Measurements from ENCODE around the gene PRSS3.
"Not testable (repeated sequence)": the region's sequence is repeated elsewhere in the genome, so short reads cannot be mapped to it uniquely, and the experiment has no call there.

PRSS3 gene

GRCh38 chr9:33786681-33787080 lies 8.7 kb upstream of the PRSS3 start:
- DNase-seq (ENCODE audit: low spot score), result no peak

- DNase-seq (ENCODE audit: low spot score), result no peak
Measured at GRCh38 chr9:33787839-33788238, 7.5 kb upstream of the PRSS3 start.

- DNase-seq (ENCODE audit: low spot score), result not testable (repeated sequence)
Measured at GRCh38 chr9:33789429-33789828, 5.9 kb upstream of the PRSS3 start.

DNA sequence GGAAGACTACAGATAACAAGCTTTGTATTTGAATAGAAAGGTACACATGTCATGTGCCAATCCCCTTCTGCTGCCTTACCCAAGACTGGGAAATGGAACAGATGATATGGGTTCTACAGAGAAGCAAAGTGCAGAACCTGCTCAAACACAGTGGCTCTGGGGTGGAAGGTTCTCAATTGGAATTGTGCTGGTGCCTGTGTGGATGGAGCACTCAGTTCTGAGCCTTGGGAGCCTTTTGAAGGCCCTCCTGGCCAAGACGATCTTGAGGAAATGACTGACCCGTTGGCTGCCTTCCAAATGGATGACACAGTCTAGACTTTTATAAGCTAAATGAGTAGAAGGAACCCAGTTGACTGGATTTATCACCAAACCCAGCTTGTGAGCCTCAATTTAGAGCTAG lies 4.2 kb upstream of the PRSS3 start:
- DNase-seq (ENCODE audit: low spot score), result no peak

DNA sequence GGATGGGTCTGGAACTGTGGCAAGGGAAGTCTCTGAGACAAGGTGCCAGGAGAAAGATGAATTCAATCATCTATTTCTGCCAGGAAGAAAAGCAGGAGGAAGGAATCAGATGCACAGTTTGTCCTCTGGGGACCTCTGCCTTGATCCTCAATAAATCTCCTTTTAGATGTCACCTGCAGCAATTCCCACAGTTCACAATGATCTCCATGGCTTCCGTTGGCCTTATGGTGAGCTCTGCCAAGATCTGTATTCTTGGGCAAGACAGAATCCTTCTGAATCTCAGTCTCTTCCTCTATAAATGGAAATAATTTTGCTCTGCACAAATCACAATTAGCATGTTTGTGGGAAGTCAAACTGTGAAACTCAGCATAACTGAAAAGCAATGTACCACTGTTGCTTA lies 1.9 kb upstream of the PRSS3 start:
- DNase-seq (ENCODE audit: low spot score), result not testable (repeated sequence)

DNA sequence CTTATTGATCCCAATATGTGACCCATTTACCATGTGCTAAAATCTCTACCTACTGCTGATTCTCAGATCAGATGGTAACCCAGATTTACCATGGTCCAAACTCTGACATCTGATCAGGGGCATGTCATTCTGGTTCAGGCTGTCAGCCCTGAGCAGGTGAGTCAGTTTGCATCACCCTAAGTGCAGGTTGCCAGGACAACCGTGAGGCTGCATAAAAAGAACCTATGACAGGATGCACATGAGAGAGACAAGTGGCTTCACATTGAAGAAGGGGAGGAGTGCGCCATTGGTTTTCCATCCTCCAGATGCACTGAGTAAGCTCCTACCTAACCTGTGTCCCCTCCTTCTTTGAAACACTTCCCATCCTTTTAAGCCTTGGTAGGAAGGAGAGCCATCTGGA lies 801 bp upstream of the PRSS3 start:
- no peak for DNase-seq (ENCODE audit: low spot score)

GRCh38 chr9:33795819-33796218 lies 458 bp downstream of the PRSS3 start:
- no peak for DNase-seq (ENCODE audit: low spot score)

DNA sequence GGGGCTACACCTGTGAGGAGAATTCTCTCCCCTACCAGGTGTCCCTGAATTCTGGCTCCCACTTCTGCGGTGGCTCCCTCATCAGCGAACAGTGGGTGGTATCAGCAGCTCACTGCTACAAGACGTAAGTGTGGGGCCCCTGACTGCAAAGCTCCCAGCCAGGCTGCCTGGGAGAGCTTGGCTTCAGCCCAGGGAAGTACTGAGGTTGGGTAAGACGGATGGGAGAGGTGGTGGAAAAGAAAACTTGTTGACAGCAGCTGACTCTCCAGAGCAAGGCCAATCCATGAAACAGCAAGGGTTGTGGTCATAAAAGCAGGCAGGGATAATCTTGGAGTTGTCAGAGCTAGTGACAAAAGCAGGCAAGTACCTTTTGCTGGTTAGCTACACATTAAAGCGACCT lies 1.3 kb downstream of the PRSS3 start:
- not testable (repeated sequence) for DNase-seq (ENCODE audit: low spot score)

DNA sequence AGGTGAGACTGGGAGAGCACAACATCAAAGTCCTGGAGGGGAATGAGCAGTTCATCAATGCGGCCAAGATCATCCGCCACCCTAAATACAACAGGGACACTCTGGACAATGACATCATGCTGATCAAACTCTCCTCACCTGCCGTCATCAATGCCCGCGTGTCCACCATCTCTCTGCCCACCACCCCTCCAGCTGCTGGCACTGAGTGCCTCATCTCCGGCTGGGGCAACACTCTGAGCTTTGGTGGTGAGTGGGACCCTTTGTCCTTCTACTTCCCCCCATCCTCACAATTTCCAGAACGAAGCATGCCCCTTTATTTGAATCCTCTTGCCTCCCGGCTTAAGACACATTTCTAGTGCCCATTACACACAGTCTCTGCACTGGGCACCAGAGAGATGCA lies 2.5 kb downstream of the PRSS3 start:
- DNase-seq (ENCODE audit: low spot score), result no peak

DNA sequence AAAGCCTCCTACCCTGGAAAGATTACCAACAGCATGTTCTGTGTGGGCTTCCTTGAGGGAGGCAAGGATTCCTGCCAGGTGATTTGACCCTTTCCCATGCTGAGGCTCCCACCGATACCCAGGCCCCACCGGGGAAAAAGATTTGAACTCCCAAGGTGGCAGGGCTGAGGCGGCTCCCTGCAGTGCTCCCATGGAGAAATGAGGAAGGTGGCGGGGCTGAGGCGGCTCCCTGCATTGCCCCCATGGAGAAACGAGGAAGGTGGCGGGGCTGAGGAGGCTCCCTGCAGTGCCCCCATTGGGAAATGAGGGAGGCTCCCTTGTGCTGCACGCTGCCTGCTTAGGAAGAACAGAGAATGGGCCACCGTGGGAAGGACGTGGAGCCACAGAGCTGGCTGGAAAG lies 3.2 kb downstream of the PRSS3 start:
- DNase-seq (ENCODE audit: low spot score), result no peak

- no peak for DNase-seq (ENCODE audit: low spot score)
Measured at GRCh38 chr9:33799928-33800704, 4.8 kb downstream of the PRSS3 start.

GRCh38 chr9:33800886-33801285 lies 5.5 kb downstream of the PRSS3 start:
- no peak for DNase-seq (ENCODE audit: low spot score)

DNA sequence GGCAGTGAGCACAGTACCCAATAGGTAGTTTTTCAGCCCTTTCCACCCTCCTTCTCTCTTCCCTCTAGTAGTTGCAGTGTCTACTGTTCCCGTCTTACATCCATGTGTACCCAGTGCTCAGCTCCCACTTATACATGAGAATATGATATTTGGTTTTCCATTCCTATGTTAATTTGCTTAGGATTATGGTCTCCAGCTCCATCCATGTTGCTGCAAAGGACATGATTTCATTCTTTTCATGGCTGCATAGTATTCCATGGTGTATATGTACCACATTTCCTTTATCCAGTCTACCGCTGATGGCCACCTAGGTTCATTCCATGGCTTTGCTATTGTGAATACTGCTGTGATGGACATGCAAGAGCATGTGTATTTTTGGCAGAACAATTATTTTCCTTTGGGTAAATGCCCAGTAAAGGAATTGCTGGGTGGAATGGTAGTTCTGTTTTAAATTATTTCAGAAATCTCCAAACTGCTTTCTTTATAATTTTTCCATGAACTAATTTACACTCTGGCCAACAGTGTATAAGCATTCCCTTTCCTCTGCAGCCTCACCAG lies 6.7 kb downstream of the PRSS3 start:
- not testable (repeated sequence) for DNase-seq (ENCODE audit: low spot score)

GRCh38 chr9:33804196-33804595 lies 8.8 kb downstream of the PRSS3 start:
- DNase-seq (ENCODE audit: low spot score), result not testable (repeated sequence)

- not testable (repeated sequence) for DNase-seq (ENCODE audit: low spot score)
Measured at GRCh38 chr9:33807156-33807555, 11.8 kb downstream of the PRSS3 start.

- DNase-seq (ENCODE audit: low spot score), result not testable (repeated sequence)
Measured at GRCh38 chr9:33808979-33809322, 13.6 kb downstream of the PRSS3 start.

- DNase-seq (ENCODE audit: low spot score), result no peak
Measured at GRCh38 chr9:33809506-33809905, 14.1 kb downstream of the PRSS3 start.

GRCh38 chr9:33813712-33814641 lies 18.6 kb downstream of the PRSS3 start:
- DNase-seq (ENCODE audit: low spot score), result peak; percentile 43

DNA sequence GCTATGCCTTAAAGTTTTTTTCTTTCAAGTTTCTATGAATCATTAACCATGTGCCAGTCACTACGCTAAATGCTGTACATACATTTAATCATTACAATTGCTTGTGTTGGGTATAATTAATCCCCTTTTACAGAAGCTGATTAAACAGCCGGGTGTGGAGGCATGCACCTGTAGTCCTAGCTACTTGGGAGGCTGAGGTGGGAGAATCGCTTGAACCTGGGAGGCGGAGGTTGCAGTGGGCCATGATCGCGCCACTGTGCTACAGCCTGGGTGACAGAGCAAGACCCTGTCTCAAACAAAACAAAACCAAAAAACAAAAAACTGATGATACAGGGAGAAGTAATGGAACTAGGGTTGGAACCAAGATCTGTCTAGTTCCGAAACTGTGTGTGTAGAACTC lies 20.4 kb downstream of the PRSS3 start:
- DNase-seq (ENCODE audit: low spot score), result no peak

DNA sequence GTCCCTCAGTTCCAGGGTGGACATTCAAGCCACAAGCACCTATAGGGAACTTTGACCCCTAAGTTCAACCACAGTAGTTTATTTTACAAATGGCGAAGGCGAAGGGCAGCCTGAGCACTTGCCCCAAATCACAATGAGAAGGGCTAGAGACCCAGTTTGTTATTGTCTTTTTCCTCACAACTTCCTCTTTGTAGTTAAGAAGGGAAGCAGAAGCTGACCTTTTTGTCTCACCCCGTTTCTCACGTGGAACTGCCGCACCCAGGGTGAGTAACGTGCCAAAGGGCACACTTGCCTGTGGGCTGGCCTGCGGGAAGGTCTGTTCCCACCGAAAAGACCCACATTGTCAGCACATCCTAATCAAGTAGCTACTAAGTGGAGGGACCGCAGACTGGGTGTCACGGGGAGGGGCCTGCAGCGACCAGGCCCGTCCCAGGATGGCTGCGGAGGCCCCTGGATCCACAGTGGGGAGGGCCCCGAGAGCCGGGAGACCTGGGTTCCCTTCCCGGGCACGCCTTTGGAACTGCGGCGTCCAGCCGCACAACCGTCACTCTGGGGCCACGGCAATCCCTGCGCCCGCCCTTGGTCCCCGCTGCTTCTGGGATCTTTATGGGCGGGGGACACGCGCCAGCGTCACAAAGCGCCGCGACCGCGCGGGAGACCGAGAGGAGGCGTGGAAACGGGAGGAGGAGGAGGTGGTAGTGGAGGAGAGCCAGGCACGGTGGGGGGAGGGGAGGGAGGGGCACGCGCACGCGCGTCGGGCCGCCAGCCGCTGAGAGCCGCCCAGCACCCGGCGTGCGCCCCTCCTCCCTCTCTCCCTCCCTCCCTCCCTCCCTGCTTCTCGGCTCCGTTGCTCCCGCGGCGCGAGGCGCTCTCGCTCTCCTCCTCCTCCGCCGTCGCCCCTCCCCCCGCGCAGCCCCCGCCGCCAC lies 21.2 kb downstream of the PRSS3 start, which contains the start of gene UBE2R2:
TSS of gene UBE2R2 (plus strand) at position 834 of the 926 bp plus-strand sequence. CDS start 598 bp downstream, outside the sequence.
- DNase-seq (ENCODE audit: low spot score), result peak; percentile 99

DNA sequence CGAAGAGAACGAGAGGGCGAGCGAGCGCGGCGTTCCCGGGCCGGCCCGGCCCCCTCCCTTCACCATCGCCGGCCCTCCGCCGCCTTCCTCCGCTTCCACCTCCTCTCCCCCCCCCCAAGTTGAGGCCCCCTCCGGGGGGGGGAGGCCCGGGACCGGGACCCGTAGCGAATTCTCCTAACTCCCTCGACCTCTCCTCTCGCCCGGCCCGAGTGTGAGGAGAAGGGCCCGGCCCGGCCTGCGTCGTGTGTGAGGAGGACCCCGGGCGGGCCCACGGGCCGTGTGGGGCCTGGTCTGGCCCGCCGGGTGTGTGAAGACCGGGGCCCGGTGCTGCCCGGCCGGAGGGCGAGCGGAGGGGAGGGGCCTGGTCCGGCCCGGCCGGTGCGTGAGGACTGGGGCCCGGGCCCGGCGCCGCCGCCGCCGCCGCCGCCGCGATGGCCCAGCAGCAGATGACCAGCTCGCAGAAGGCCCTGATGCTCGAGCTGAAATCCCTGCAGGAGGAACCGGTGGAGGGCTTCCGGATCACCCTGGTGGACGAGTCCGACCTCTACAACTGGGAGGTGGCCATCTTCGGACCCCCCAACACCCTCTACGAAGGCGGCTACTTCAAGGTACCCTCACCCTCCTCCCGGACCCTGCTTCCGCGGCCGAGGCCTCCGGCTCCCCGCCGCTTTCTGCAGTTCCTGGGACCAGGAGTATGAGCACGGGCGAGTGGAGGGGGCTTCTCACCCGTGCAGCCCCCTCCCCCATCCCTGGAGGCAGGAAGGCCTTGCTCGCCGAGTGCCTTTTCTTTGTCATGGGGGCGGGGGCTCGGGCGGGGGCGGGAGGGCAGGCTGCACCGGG lies 22.2 kb downstream of the PRSS3 start:
- peak; percentile 74 for DNase-seq (ENCODE audit: low spot score)
